Measurements from ENCODE around the gene EHD1. TPM values are rescaled to one million over a fixed set of nuclear protein-coding genes. Genes with fewer than 3 reads are reported as not detected.

EHD1 gene
- total and polyA plus RNA-seq, 9 of the 15 experiments (the other 6 are each of a cell fraction or from before 2014, with no cell fraction given) = 0.46 to 65.0 (median 16.4) TPM

- TF ChIP-seq HDAC6 (IDR thresholded peaks at IDR 0.05; ENCODE audit: low read depth, low read length) (no peak), LEF1 (IDR thresholded peaks at IDR 0.05) (peak; percentile 87), SRSF7 (optimal IDR thresholded peaks at IDR 0.05; ENCODE audit: low read depth, low read length) (no peak), SOX6 (IDR thresholded peaks at IDR 0.05) (peak; percentile 46; the same call in 1 of the 2 replicates), RCOR1 (IDR thresholded peaks at IDR 0.05; ENCODE audit: borderline replicate concordance in 1 of 2, low read depth in 2 of 2, low read length in 2 of 2) (peak in 1 of 2 experiments; percentile 48; a peak in 2 of 4 replicates), MYNN (IDR thresholded peaks at IDR 0.05) (peak; percentile 98), MYNN (CRISPR knock-in tag; IDR thresholded peaks at IDR 0.05) (no peak), SIX5 (IDR thresholded peaks at IDR 0.05; ENCODE audit: borderline replicate concordance in 1 of 2, insufficient read depth in 1 of 2, low read depth in 1 of 2, low read length in 2 of 2) (no peak), ZSCAN32 (CRISPR knock-in tag; IDR thresholded peaks at IDR 0.05) (no peak), LCOR (CRISPR knock-in tag; IDR thresholded peaks at IDR 0.05) (peak; percentile 36; the same call in 1 of the 2 replicates), TAL1 (IDR thresholded peaks at IDR 0.05) (peak; percentile 42), KLF6 (CRISPR knock-in tag; IDR thresholded peaks at IDR 0.05; ENCODE audit: borderline replicate concordance) (no peak), TCF7 (IDR thresholded peaks at IDR 0.05; ENCODE audit: borderline replicate concordance) (no peak), TEAD4 (IDR thresholded peaks at IDR 0.05; ENCODE audit: low read length) (peak; percentile 89), TEAD4 (CRISPR knock-in tag; IDR thresholded peaks at IDR 0.05; ENCODE audit: borderline replicate concordance) (peak; percentile 97), ZNF263 (CRISPR knock-in tag; IDR thresholded peaks at IDR 0.05; ENCODE audit: borderline replicate concordance) (0 out of 2 replicates have a peak, but pooled peaks have one; percentile 33), RFX5 (IDR thresholded peaks at IDR 0.05; ENCODE audit: low read depth, low read length) (no peak), CBFA2T3 (IDR thresholded peaks at IDR 0.05) (peak; percentile 77), EGR1 (conservative IDR thresholded peaks at IDR 0.05) (peak; percentile 60), ZNF24 (IDR thresholded peaks at IDR 0.05) (no peak), KLF1 (tag; IDR thresholded peaks at IDR 0.05) (peak; percentile 71; the same call in 1 of the 2 replicates), HDAC2 (IDR thresholded peaks at IDR 0.05) (peak; percentile 72; the same call in 1 of the 2 replicates), TAF1 (IDR thresholded peaks at IDR 0.05; ENCODE audit: control insufficient read depth, extremely low read depth, insufficient read depth, low read length, severe bottlenecking) (no peak), NR2C1 (IDR thresholded peaks at IDR 0.05) (peak; percentile 49; the same call in 1 of the 2 replicates), NR2C1 (tag; IDR thresholded peaks at IDR 0.05) (peak; percentile 50), ZBED1 (IDR thresholded peaks at IDR 0.05) (no peak), ZNF384 (IDR thresholded peaks at IDR 0.05; ENCODE audit: low read depth, low read length) (no peak), GABPB1 (CRISPR knock-in tag; IDR thresholded peaks at IDR 0.05) (peak; percentile 63; the same call in 1 of the 2 replicates)
- TF ChIP-seq, protein P1, sequence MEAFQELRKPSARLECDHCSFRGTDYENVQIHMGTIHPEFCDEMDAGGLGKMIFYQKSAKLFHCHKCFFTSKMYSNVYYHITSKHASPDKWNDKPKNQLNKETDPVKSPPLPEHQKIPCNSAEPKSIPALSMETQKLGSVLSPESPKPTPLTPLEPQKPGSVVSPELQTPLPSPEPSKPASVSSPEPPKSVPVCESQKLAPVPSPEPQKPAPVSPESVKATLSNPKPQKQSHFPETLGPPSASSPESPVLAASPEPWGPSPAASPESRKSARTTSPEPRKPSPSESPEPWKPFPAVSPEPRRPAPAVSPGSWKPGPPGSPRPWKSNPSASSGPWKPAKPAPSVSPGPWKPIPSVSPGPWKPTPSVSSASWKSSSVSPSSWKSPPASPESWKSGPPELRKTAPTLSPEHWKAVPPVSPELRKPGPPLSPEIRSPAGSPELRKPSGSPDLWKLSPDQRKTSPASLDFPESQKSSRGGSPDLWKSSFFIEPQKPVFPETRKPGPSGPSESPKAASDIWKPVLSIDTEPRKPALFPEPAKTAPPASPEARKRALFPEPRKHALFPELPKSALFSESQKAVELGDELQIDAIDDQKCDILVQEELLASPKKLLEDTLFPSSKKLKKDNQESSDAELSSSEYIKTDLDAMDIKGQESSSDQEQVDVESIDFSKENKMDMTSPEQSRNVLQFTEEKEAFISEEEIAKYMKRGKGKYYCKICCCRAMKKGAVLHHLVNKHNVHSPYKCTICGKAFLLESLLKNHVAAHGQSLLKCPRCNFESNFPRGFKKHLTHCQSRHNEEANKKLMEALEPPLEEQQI (IDR thresholded peaks at IDR 0.05) = no peak
- TF ChIP-seq, protein P2, sequence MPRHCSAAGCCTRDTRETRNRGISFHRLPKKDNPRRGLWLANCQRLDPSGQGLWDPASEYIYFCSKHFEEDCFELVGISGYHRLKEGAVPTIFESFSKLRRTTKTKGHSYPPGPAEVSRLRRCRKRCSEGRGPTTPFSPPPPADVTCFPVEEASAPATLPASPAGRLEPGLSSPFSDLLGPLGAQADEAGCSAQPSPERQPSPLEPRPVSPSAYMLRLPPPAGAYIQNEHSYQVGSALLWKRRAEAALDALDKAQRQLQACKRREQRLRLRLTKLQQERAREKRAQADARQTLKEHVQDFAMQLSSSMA (CRISPR knock-in tag; IDR thresholded peaks at IDR 0.05) = no peak
Observed at GRCh38 chr11:64854534-64855502, 23.6 kb downstream of the EHD1 start (continued).

Data from K562 (cell line).